Right lobe of liver (tissue), 6 donors: ENCODE results near the gene ELP5. TPM values are rescaled to one million over a fixed set of nuclear protein-coding genes. Genes with fewer than 3 reads are reported as not detected.

ENCODE experiments used
- ATAC-seq, 4 donors: fragments of 200-7000 bp; cut with Tn5 transposase; one replicate each; pipeline ENCODE4 v1.9.1; 2020; ENCODE audit warnings: mild to moderate bottlenecking in 4 of 4, moderate library complexity in 4 of 4
- DNase-seq, 3 donors: peaks; one replicate each; pipeline ENCODE4 v3.0.0-alpha.2; 2020
- H3K27ac ChIP-seq, 3 donors: fragments of 200-600 bp; one replicate each; pipeline ENCODE4 v1.8.0; 2022
- H3K27me3 ChIP-seq, 2 donors: fragments of 200-600 bp; one replicate each; pipeline ENCODE4 v1.8.0; 2022
- H3K36me3 ChIP-seq, 4 donors: fragments of 200-600 bp; sonication (generic) in 1 of 4; one replicate each; pipeline versions ENCODE4 v1.5.1 to v1.8.0; 2017 to 2022; ENCODE audit warnings: control low read depth in 1 of 4
- H3K4me1 ChIP-seq, 4 donors: fragments of 200-600 bp; sonication (generic) in 1 of 4; one replicate each; pipeline versions ENCODE4 v1.5.1 to v1.8.0; 2017 to 2022; ENCODE audit warnings: control low read depth in 1 of 4
- H3K4me3 ChIP-seq, 3 donors: fragments of 200-600 bp; one replicate each; pipeline ENCODE4 v1.8.0; 2022
- H3K9me3 ChIP-seq, 4 donors: fragments of 200-600 bp; sonication (generic) in 1 of 4; one replicate each; pipeline versions ENCODE4 v1.5.1 to v1.8.0; 2017 to 2022; ENCODE audit warnings: control low read depth in 1 of 4
- POLR2A ChIP-seq: fragments of 450-650 bp; IDR thresholded peaks from one replicate; pipeline ENCODE4 v1.6.1; 2017; ENCODE audit warnings: antibody characterized with exemption, mild to moderate bottlenecking
- WGBS: methylation state at CpG from one replicate; pipeline ENCODE4 v1.1.6; 2018; ENCODE audit warnings: low coverage, low lambda C conversion rate; ENCODE audit not compliant: insufficient coverage; ENCODE audit errors: missing lambda C conversion rate; 5-methylcytosine and 5-hydroxymethylcytosine counted together
- intact Hi-C, 2 donors: fragments of 100-400 bp; cut with DNase I; formaldehyde crosslinking; loops; one replicate each; pipeline versions ENCODE4 v1.11.2 to v1.14.1; 2022
- total RNA-seq, 6 experiments: library from RNA; depleted of rRNA in 2 of 6; stranded (reverse); fragments of >200 nt in 2 of 6; fragmentation: NEBNext Ultra II Directional in 3 of 6; extraction: Animal tissue kit (Norgen Biotek cat#: 25700) in 3 of 6; gene quantifications; one replicate each; pipeline versions ENCODE4 v1.1.0 to v1.2.4, GENCODE V29; 2016 to 2023
- TF ChIP-seq, protein P1 (sequence below), 4 donors: fragments of 200-600 bp in 3 of 4; fragments of 450-650 bp in 1 of 4; IDR thresholded peaks; one replicate each; pipeline versions ENCODE4 v1.5.1 to v1.8.0; 2016 to 2022; ENCODE audit warnings: antibody characterized with exemption in 4 of 4, mild to moderate bottlenecking in 2 of 4
- donor health status: DM: no; HTN: yes; CAD: no.
- donor health status: DM: no; HTN: no; CAD: no.
- donor health status: DM: no; HTN: no; CAD: no.
- donor health status: DM: no; HTN: yes; CAD: no.
- donor health status: DM: no; HTN: yes; CAD: no.

Gene ELP5
- total RNA-seq, 6 experiments from 2014 or later = 14.2 to 29.6 (median 22.9) TPM

DNA sequence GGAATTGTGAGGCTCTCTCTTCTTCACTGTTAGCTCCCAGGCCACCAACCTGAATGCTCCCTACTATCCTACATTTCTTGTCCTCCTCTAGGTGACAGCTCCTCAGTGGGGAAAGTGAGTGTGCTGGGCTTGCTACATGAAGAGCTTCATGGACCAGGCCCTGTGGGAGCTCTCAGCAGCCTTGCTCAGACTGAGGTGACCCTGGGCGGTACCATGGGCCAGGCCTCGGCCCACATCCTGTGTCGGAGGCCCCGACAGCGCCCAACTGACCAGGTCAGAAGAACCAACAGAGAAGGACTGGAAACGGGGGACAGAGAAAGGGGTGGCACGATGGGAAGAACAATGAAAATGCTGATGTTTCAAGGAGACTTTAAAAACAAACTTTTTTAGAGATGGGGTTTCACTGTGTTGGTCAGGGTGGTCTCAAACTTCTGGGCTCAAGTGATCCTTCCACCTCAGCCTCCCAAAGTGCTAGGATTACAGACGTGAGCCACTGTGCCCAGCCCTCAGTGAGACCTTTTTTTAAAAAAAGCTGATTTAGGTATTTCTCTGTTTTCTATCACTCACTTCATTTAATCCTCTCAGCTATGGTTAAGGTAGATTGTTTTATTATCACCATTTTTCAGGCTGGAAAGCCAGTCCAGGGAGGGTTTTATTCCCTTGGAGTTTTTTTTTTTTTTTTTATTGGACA, 4.9 kb downstream of the ELP5 start:
- ATAC-seq (no peak), DNase-seq (no peak)
- H3K27ac ChIP-seq = peak overlapping the region in 1 of 3 donors; percentile 98
- TF ChIP-seq, protein P1, sequence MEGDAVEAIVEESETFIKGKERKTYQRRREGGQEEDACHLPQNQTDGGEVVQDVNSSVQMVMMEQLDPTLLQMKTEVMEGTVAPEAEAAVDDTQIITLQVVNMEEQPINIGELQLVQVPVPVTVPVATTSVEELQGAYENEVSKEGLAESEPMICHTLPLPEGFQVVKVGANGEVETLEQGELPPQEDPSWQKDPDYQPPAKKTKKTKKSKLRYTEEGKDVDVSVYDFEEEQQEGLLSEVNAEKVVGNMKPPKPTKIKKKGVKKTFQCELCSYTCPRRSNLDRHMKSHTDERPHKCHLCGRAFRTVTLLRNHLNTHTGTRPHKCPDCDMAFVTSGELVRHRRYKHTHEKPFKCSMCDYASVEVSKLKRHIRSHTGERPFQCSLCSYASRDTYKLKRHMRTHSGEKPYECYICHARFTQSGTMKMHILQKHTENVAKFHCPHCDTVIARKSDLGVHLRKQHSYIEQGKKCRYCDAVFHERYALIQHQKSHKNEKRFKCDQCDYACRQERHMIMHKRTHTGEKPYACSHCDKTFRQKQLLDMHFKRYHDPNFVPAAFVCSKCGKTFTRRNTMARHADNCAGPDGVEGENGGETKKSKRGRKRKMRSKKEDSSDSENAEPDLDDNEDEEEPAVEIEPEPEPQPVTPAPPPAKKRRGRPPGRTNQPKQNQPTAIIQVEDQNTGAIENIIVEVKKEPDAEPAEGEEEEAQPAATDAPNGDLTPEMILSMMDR (IDR thresholded peaks at IDR 0.05) = no peak
- no peak for TF ChIP-seq POLR2A
- no peak overlapping the region for H3K4me3 ChIP-seq
- H3K4me1 ChIP-seq = peaks cover 0 to 43% (median 10%) of the 10 kb centered on the region in 4 donors
- H3K36me3 ChIP-seq = peaks cover 0 to 26% (median 7%) of the 10 kb centered on the region in 4 donors
- H3K27me3 ChIP-seq = no peaks in the 10 kb centered on the region
- WGBS = 85% methylated on average over 5 of the region's 8 CpGs
- intact Hi-C loops = no loop called here
- no peaks in the 10 kb centered on the region for H3K9me3 ChIP-seq

- intact Hi-C loops = no loop called here
- ATAC-seq (peak; percentile 66 to 78 (median 74)), DNase-seq (peak; percentile 76 to 90 (median 88))
- 24% methylated on average over 7 of the region's 7 CpGs for WGBS
- TF ChIP-seq, protein P1 (IDR thresholded peaks at IDR 0.05) = no peak
- TF ChIP-seq POLR2A = peak; percentile 83
- Histone ChIP-seq H3K9me3 (no peaks in the 10 kb centered on the region), H3K27me3 (no peaks in the 10 kb centered on the region), H3K4me3 (peak overlapping the region; percentile 64 to 73 (median 66)), H3K27ac (peak overlapping the region; percentile 96 to 99 (median 98)), H3K36me3 (peaks cover 0 to 26% (median 7%) of the 10 kb centered on the region in 4 donors), H3K4me1 (peaks cover 0 to 50% (median 13%) of the 10 kb centered on the region in 4 donors)
Observed at GRCh38 chr17:7258731-7259554, 6.9 kb downstream of the ELP5 start.

GRCh38 chr17:7259555-7259889, 7.5 kb downstream of the ELP5 start:
- peak overlapping the region; percentile 96 to 99 (median 98) for H3K27ac ChIP-seq
- peaks cover 0 to 26% (median 6%) of the 10 kb centered on the region in 4 donors for H3K36me3 ChIP-seq
- peak overlapping the region; percentile 64 to 73 (median 66) for H3K4me3 ChIP-seq
- no peaks in the 10 kb centered on the region for H3K27me3 ChIP-seq
- peak in 2 of 4 donors; percentile 0 to 2 for ATAC-seq
- H3K4me1 ChIP-seq = peaks cover 0 to 50% (median 13%) of the 10 kb centered on the region in 4 donors
- 76% methylated on average over 4 of the region's 6 CpGs for WGBS
- no peaks in the 10 kb centered on the region for H3K9me3 ChIP-seq
- TF ChIP-seq POLR2A = no peak
- TF ChIP-seq, protein P1 (IDR thresholded peaks at IDR 0.05) = no peak
- intact Hi-C loops = no loop called here
- DNase-seq = no peak

- Histone ChIP-seq H3K27me3 (no peaks in the 10 kb centered on the region), H3K27ac (peak overlapping the region; percentile 96 to 99 (median 98)), H3K9me3 (no peaks in the 10 kb centered on the region), H3K4me1 (peaks cover 0 to 50% (median 13%) of the 10 kb centered on the region in 4 donors), H3K36me3 (peaks cover 0 to 19% (median 5%) of the 10 kb centered on the region in 4 donors), H3K4me3 (peak overlapping the region; percentile 64 to 73 (median 66))
- ATAC-seq (peak in 3 of 4 donors; percentile 3 to 12 (median 4)), DNase-seq (no peak)
- no peak for TF ChIP-seq POLR2A
- TF ChIP-seq, protein P1 (IDR thresholded peaks at IDR 0.05) = no peak
- intact Hi-C loops = no loop called here
- WGBS = 20% methylated on average over 1 of the region's 4 CpGs
Observed at GRCh38 chr17:7260151-7260550, 8.1 kb downstream of the ELP5 start.
